Endodermal cell (in vitro differentiated cells): ENCODE results near the gene COL8A1. TPM values are rescaled to one million over a fixed set of nuclear protein-coding genes. Genes with fewer than 3 reads are reported as not detected.

Experiments used
- DNase-seq: peaks from one replicate; pipeline ENCODE4 v3.0.0-alpha.2; 2017
- H3K27ac ChIP-seq: 2 replicates; pipeline ENCODE4 v1.5.1; 2013; ENCODE audit warnings: mild to moderate bottlenecking, low read depth, low read length, moderate library complexity
- H3K27me3 ChIP-seq: 2 replicates; pipeline ENCODE4 v1.6.1; 2013; ENCODE audit warnings: mild to moderate bottlenecking, low read length, moderate library complexity; ENCODE audit not compliant: insufficient read depth, control insufficient read depth, poor library complexity, severe bottlenecking
- H3K36me3 ChIP-seq: 2 replicates; pipeline ENCODE4 v1.7.0; 2013; ENCODE audit warnings: mild to moderate bottlenecking, low read length, moderate library complexity; ENCODE audit not compliant: control insufficient read depth, insufficient read depth
- H3K4me1 ChIP-seq: one replicate; pipeline ENCODE4 v1.7.0; 2013; ENCODE audit warnings: low read length; ENCODE audit not compliant: control insufficient read depth, insufficient read depth
- H3K4me3 ChIP-seq: 2 replicates; pipeline ENCODE4 v1.5.1; 2013; ENCODE audit warnings: mild to moderate bottlenecking, low read length, moderate library complexity
- H3K9ac ChIP-seq: 2 replicates; pipeline ENCODE4 v1.6.1; 2013; ENCODE audit warnings: mild to moderate bottlenecking, low read length, moderate library complexity; ENCODE audit not compliant: poor library complexity, severe bottlenecking; ENCODE audit errors: extremely low read depth
- H3K9me3 ChIP-seq: 2 replicates; pipeline ENCODE4 v1.6.1; 2013; ENCODE audit warnings: mild to moderate bottlenecking, low read length, moderate library complexity; ENCODE audit not compliant: control insufficient read depth
- H3K27ac Mint-ChIP-seq: 2 replicates; pipeline ENCODE4 v1.8.0; 2020; ENCODE audit warnings: mixed read lengths
- H3K27me3 Mint-ChIP-seq: 2 replicates; pipeline ENCODE4 v1.8.0; 2021; ENCODE audit warnings: mild to moderate bottlenecking, mixed read lengths; ENCODE audit not compliant: insufficient read depth
- H3K36me3 Mint-ChIP-seq: 2 replicates; pipeline ENCODE4 v1.8.0; 2020; ENCODE audit warnings: low read depth, mixed read lengths
- H3K4me1 Mint-ChIP-seq: 2 replicates; pipeline ENCODE4 v1.8.0; 2020; ENCODE audit warnings: mixed read lengths
- H3K4me3 Mint-ChIP-seq: 2 replicates; pipeline ENCODE4 v1.8.0; 2020; ENCODE audit warnings: mild to moderate bottlenecking, moderate library complexity, mixed read lengths
- H3K9me3 Mint-ChIP-seq: 2 replicates; pipeline ENCODE4 v1.8.0; 2020; ENCODE audit warnings: mild to moderate bottlenecking, mixed read lengths
- WGBS, 2 experiments: methylation state at CpG; one replicate each; pipeline versions ENCODE4 v1.1.5 to v1.1.7; 2013; ENCODE audit warnings: missing lambda C conversion rate in 2 of 2, mixed read lengths in 1 of 2; ENCODE audit not compliant: insufficient coverage in 1 of 2, insufficient read length in 1 of 2; 5-methylcytosine and 5-hydroxymethylcytosine counted together
- total RNA-seq, 2 donors: library from RNA; stranded (reverse); fragmentation: NEBNext Ultra II Directional in 1 of 2; extraction: Animal tissue kit (Norgen Biotek cat#: 25700) in 1 of 2; gene quantifications; 2 replicates in 1 of 2; 3 replicates in 1 of 2; pipeline ENCODE4 v1.2.1, GENCODE V29; 2021
- TF ChIP-seq, protein P1 (sequence below): fragments of 200-600 bp; sonication (generic); conservative IDR thresholded peaks from 2 replicates; pipeline ENCODE4 v1.5.0; 2021; ENCODE audit warnings: antibody characterized with exemption, mild to moderate bottlenecking

Gene COL8A1
- total RNA-seq, 2 donors from 2014 or later, result 3.5 to 3.9 TPM

DNA sequence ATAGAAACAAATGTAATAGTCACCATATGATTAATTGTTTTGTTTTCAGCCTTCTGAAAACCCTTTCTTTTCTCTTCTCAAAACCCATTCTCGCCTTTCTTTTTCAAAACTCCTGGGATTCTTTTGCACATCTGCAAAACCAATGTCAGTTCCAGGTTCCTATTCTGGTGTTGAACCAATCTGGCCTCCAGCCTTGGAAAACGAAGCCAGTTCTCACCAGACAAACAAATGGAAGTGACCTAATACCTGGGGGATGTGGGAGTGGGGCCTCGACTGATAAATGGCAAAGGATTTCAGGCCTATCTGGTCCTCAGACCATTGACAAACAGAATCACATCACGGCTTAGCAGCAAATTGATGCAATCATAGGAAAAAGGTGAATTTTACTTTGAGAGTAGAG lies 73.0 kb downstream of the COL8A1 start:
- Mint-ChIP-seq H3K27me3 (no peaks in the 10 kb centered on the region), H3K4me1 (peaks cover 32% of the 10 kb centered on the region)
- WGBS, 2 experiments, result 70 to 100% methylated on average over 2 to 4 of the region's 4 CpGs

DNA sequence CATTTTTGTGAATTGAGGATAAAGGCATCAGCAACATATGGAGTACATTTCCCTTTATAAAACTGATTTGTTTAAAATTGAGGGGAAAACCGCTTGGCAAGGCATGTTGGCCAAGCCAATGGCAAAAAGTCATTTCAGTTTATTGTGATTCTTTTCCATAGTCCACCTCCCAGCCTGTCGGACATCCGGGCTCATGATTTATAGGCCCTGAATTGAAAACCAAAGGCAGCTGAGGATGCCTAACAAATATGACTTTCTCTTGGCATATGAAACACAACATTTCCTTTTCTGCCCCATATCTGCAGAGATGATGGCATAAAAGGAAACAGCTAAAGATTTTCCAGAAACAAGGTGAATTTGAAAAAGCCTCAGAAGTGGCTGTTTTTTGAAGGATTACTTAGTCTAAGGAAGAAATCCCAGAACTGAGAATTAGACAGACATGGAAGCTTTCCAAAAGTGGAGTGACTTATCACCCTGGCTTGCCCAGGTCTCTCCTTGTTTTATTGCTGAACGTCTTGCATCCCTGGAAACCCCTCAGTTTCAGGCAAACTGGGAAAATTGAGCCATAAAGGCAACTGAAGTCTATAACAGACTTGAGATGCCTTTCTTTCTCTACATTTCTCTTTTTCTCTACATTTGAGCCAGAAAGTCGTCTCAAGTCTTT lies 74.0 kb downstream of the COL8A1 start:
- Histone ChIP-seq H3K4me3 (peak overlapping the region; percentile 13), H3K27me3 (no peaks in the 10 kb centered on the region), H3K4me1 (peaks cover 13% of the 10 kb centered on the region), H3K27ac (no peak overlapping the region), H3K36me3 (no peaks in the 10 kb centered on the region), H3K9ac (no peak overlapping the region), H3K9me3 (no peaks in the 10 kb centered on the region)
- H3K9me3 Mint-ChIP-seq, result no peaks in the 10 kb centered on the region
- 86 to 93% methylated on average over 3 to 5 of the region's 5 CpGs for WGBS, 2 experiments
- peaks cover 35% of the 10 kb centered on the region for H3K4me1 Mint-ChIP-seq
- TF ChIP-seq, protein P1, sequence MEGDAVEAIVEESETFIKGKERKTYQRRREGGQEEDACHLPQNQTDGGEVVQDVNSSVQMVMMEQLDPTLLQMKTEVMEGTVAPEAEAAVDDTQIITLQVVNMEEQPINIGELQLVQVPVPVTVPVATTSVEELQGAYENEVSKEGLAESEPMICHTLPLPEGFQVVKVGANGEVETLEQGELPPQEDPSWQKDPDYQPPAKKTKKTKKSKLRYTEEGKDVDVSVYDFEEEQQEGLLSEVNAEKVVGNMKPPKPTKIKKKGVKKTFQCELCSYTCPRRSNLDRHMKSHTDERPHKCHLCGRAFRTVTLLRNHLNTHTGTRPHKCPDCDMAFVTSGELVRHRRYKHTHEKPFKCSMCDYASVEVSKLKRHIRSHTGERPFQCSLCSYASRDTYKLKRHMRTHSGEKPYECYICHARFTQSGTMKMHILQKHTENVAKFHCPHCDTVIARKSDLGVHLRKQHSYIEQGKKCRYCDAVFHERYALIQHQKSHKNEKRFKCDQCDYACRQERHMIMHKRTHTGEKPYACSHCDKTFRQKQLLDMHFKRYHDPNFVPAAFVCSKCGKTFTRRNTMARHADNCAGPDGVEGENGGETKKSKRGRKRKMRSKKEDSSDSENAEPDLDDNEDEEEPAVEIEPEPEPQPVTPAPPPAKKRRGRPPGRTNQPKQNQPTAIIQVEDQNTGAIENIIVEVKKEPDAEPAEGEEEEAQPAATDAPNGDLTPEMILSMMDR, result no peak
- DNase-seq, result no peak
- no peaks in the 10 kb centered on the region for H3K36me3 Mint-ChIP-seq
- H3K27ac Mint-ChIP-seq, result no peak overlapping the region
- no peaks in the 10 kb centered on the region for H3K27me3 Mint-ChIP-seq
- H3K4me3 Mint-ChIP-seq, result no peak overlapping the region

More for the DNA sequence above, 73.0 kb downstream of the COL8A1 start:
- H3K27ac Mint-ChIP-seq, result no peak overlapping the region
- Histone ChIP-seq H3K36me3 (no peaks in the 10 kb centered on the region), H3K9ac (no peak overlapping the region), H3K27ac (no peak overlapping the region), H3K4me1 (peaks cover 13% of the 10 kb centered on the region), H3K4me3 (no peak overlapping the region), H3K27me3 (no peaks in the 10 kb centered on the region), H3K9me3 (no peaks in the 10 kb centered on the region)
- TF ChIP-seq, protein P1, result no peak
- no peaks in the 10 kb centered on the region for H3K9me3 Mint-ChIP-seq
- H3K36me3 Mint-ChIP-seq, result no peaks in the 10 kb centered on the region
- no peak for DNase-seq
- H3K4me3 Mint-ChIP-seq, result no peak overlapping the region

DNA sequence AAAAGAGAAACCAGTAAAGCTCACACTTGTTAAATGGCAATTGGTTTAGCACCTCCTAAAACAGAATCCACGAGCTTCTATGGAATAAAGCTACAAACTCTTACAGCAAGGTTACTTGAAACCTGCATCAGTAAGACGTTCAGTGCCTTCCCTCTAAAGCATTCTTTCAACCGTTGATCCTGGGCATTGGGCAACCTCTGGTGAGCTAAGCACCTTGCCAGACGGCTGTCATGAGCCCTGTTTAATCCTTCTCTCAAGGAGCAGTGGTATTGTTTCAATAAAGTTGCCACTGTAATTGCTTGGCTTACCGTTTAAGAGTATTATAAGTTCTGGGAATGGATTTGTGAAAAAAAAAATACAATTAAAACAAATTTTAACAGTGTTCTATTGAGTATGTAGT lies 75.0 kb downstream of the COL8A1 start:
- H3K4me3 Mint-ChIP-seq, result no peak overlapping the region
- TF ChIP-seq, protein P1, result no peak
- H3K27me3 Mint-ChIP-seq, result no peaks in the 10 kb centered on the region
- H3K36me3 Mint-ChIP-seq, result no peaks in the 10 kb centered on the region
- H3K9me3 ChIP-seq, result no peaks in the 10 kb centered on the region
- H3K9me3 Mint-ChIP-seq, result no peaks in the 10 kb centered on the region
- peak overlapping the region; percentile 24 for H3K27ac Mint-ChIP-seq
- H3K9ac ChIP-seq, result no peak overlapping the region
- H3K36me3 ChIP-seq, result no peaks in the 10 kb centered on the region
- no peaks in the 10 kb centered on the region for H3K27me3 ChIP-seq
- peak overlapping the region; percentile 13 for H3K4me3 ChIP-seq
- peaks cover 42% of the 10 kb centered on the region for H3K4me1 Mint-ChIP-seq
- H3K4me1 ChIP-seq, result peaks cover 15% of the 10 kb centered on the region
- H3K27ac ChIP-seq, result no peak overlapping the region
- 57 to 75% methylated on average over 1 to 5 of the region's 5 CpGs for WGBS, 2 experiments
- peak; percentile 50 for DNase-seq
